Measurements from ENCODE around the gene GADD45GIP1. TPM values are rescaled to one million over a fixed set of nuclear protein-coding genes. Genes with fewer than 3 reads are reported as not detected.

Gene GADD45GIP1
- polyA plus RNA-seq, 1 donor from 2014 or later = 21.3 TPM

- Histone ChIP-seq H4K20me1 (ENCODE audit: insufficient read depth) (no peaks in the 10 kb centered on the region), H3K27ac (ENCODE audit: low read length) (no peak overlapping the region), H3K36me3 (ENCODE audit: insufficient read depth, low read length) (no peaks in the 10 kb centered on the region), H3K9me3 (ENCODE audit: low read length) (no peaks in the 10 kb centered on the region), H3K9ac (ENCODE audit: low read length) (no peak overlapping the region), H3K79me2 (replicated peaks; ENCODE audit: insufficient read depth, low read length) (no peaks in the 10 kb centered on the region), H3K9me2 (ENCODE audit: insufficient read depth, low read length) (no peaks in the 10 kb centered on the region), H3K27me3 (ENCODE audit: insufficient read depth, low read depth, low read length) (peaks cover 65% of the 10 kb centered on the region), H3K4me2 (ENCODE audit: low read length) (no peak overlapping the region), H3F3A (ENCODE audit: insufficient read depth, low read length, poor library complexity, severe bottlenecking) (no peaks in the 10 kb centered on the region), H2AFZ (ENCODE audit: low read depth, low read length) (no peak overlapping the region), H3K4me3 (ENCODE audit: low read length) (no peak overlapping the region)
- TF ChIP-seq MXI1 (conservative IDR thresholded peaks at IDR 0.05; ENCODE audit: poor library complexity, severe bottlenecking) = no peak
- no peak for TF ChIP-seq TAF1 (IDR thresholded peaks at IDR 0.05; ENCODE audit: low read depth)
- TF ChIP-seq RAD21 (conservative IDR thresholded peaks at IDR 0.05) = no peak
- TF ChIP-seq POLR2AphosphoS5 (IDR thresholded peaks at IDR 0.05) = no peak
- TF ChIP-seq, protein P1, sequence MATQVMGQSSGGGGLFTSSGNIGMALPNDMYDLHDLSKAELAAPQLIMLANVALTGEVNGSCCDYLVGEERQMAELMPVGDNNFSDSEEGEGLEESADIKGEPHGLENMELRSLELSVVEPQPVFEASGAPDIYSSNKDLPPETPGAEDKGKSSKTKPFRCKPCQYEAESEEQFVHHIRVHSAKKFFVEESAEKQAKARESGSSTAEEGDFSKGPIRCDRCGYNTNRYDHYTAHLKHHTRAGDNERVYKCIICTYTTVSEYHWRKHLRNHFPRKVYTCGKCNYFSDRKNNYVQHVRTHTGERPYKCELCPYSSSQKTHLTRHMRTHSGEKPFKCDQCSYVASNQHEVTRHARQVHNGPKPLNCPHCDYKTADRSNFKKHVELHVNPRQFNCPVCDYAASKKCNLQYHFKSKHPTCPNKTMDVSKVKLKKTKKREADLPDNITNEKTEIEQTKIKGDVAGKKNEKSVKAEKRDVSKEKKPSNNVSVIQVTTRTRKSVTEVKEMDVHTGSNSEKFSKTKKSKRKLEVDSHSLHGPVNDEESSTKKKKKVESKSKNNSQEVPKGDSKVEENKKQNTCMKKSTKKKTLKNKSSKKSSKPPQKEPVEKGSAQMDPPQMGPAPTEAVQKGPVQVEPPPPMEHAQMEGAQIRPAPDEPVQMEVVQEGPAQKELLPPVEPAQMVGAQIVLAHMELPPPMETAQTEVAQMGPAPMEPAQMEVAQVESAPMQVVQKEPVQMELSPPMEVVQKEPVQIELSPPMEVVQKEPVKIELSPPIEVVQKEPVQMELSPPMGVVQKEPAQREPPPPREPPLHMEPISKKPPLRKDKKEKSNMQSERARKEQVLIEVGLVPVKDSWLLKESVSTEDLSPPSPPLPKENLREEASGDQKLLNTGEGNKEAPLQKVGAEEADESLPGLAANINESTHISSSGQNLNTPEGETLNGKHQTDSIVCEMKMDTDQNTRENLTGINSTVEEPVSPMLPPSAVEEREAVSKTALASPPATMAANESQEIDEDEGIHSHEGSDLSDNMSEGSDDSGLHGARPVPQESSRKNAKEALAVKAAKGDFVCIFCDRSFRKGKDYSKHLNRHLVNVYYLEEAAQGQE (IDR thresholded peaks at IDR 0.05; ENCODE audit: borderline replicate concordance) = no peak
- TF ChIP-seq SMC3 (conservative IDR thresholded peaks at IDR 0.05; ENCODE audit: poor library complexity) = no peak
- no peak for TF ChIP-seq EZH2 (IDR thresholded peaks at IDR 0.05; ENCODE audit: borderline replicate concordance, insufficient read depth, low read length, poor library complexity, severe bottlenecking)
- TF ChIP-seq EP300 (conservative IDR thresholded peaks at IDR 0.05; ENCODE audit: poor library complexity, severe bottlenecking) = no peak
- TF ChIP-seq CTCF (IDR thresholded peaks at IDR 0.05; ENCODE audit: poor library complexity, severe bottlenecking) = no peak
Measured at GRCh38 chr19:12992729-12993128, 35.7 kb upstream of the GADD45GIP1 start.

- Histone ChIP-seq H3K9ac (ENCODE audit: low read length) (no peak overlapping the region), H4K20me1 (ENCODE audit: insufficient read depth) (no peaks in the 10 kb centered on the region), H2AFZ (ENCODE audit: low read depth, low read length) (no peak overlapping the region), H3K4me3 (ENCODE audit: low read length) (no peak overlapping the region), H3K79me2 (replicated peaks; ENCODE audit: insufficient read depth, low read length) (no peaks in the 10 kb centered on the region), H3F3A (ENCODE audit: insufficient read depth, low read length, poor library complexity, severe bottlenecking) (no peaks in the 10 kb centered on the region), H3K27ac (ENCODE audit: low read length) (no peak overlapping the region), H3K9me3 (ENCODE audit: low read length) (no peaks in the 10 kb centered on the region), H3K36me3 (ENCODE audit: insufficient read depth, low read length) (no peaks in the 10 kb centered on the region), H3K4me2 (ENCODE audit: low read length) (no peak overlapping the region), H3K9me2 (ENCODE audit: insufficient read depth, low read length) (no peaks in the 10 kb centered on the region), H3K27me3 (ENCODE audit: insufficient read depth, low read depth, low read length) (peaks cover 50% of the 10 kb centered on the region)
- TF ChIP-seq MXI1 (conservative IDR thresholded peaks at IDR 0.05; ENCODE audit: poor library complexity, severe bottlenecking) = no peak
- no peak for TF ChIP-seq SMC3 (conservative IDR thresholded peaks at IDR 0.05; ENCODE audit: poor library complexity)
- TF ChIP-seq, protein P1 (IDR thresholded peaks at IDR 0.05; ENCODE audit: borderline replicate concordance) = no peak
- no peak for TF ChIP-seq CTCF (IDR thresholded peaks at IDR 0.05; ENCODE audit: poor library complexity, severe bottlenecking)
- no peak for TF ChIP-seq RAD21 (conservative IDR thresholded peaks at IDR 0.05)
- no peak for TF ChIP-seq EP300 (conservative IDR thresholded peaks at IDR 0.05; ENCODE audit: poor library complexity, severe bottlenecking)
- no peak for TF ChIP-seq TAF1 (IDR thresholded peaks at IDR 0.05; ENCODE audit: low read depth)
- no peak for TF ChIP-seq EZH2 (IDR thresholded peaks at IDR 0.05; ENCODE audit: borderline replicate concordance, insufficient read depth, low read length, poor library complexity, severe bottlenecking)
- TF ChIP-seq POLR2AphosphoS5 (IDR thresholded peaks at IDR 0.05) = no peak
Measured at GRCh38 chr19:12991296-12991695, 34.3 kb upstream of the GADD45GIP1 start.
